Measurements from ENCODE around the gene HDAC7. TPM values are rescaled to one million over a fixed set of nuclear protein-coding genes. Genes with fewer than 3 reads are reported as not detected.

Gene HDAC7
- total RNA-seq, 8 experiments from 2014 or later = 9.8 to 43.8 (median 19.3) TPM

- H3K4me3 ChIP-seq = no peak overlapping the region
- H3K4me1 ChIP-seq (replicated peaks in 1 of 2) = peaks cover 0 to 4% of the 10 kb centered on the region in 2 donors
- 0 to 100% (median 82%) methylated on average over 1 to 10 of the region's 12 CpGs; no CpG with 5 or more reads in 2 of the 10 experiments for WGBS, 10 experiments
- in situ Hi-C loops (cut with MboI; ENCODE audit: low pct_unique_long_range_greater_than_20kb in 2 of 9, low sequenced_read_pairs in 9 of 9, unreplicated experiment in 9 of 9) = loop anchor here in 2 of 9 experiments (25.0 kb wide), 1 partner anchor 123 kb away; the partner anchor contains the start of gene RPAP3 (in 2 of the 2)
- ATAC-seq (replicated peaks in 6 of 8) = no peak
- H3K27ac ChIP-seq = no peak overlapping the region
These were observed 15.5 kb upstream of the HDAC7 start for GRCh38 chr12:47835006-47835830.

DNA sequence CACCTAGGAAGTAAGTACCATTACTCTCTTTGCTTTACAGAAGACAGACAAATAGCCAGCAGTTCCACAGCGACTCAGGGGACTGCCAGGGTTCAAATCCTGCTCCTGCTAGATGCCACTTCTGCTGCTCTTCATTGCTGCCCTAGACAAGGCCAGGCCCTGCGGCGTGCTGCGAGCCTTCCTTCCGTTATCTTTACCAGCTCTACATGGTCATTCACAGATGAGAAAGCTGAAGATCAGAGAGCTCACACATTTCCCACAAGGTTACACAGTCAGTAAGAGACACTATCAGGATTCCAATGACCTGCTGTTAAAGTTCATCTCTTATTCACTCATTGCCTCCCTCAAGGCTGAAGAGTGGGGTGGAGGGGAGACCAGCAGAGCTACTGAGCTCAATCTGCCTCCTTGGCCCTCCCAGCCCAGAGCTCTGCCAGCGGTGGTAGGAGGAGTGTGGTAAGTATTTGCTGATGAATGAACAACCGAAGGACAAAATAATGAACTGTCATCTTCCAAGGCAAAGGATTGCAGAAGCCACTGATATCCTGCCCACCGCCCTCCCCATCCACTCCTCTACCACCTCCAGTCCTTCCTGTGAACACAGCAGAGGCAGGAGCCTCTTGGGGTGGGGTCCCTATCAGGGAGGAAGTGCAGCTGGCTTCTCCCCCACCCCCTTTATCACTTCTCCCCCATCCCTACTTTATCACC, 14.6 kb upstream of the HDAC7 start:
- H3K27ac ChIP-seq = no peak overlapping the region
- ATAC-seq (replicated peaks in 6 of 8) = no peak

DNA sequence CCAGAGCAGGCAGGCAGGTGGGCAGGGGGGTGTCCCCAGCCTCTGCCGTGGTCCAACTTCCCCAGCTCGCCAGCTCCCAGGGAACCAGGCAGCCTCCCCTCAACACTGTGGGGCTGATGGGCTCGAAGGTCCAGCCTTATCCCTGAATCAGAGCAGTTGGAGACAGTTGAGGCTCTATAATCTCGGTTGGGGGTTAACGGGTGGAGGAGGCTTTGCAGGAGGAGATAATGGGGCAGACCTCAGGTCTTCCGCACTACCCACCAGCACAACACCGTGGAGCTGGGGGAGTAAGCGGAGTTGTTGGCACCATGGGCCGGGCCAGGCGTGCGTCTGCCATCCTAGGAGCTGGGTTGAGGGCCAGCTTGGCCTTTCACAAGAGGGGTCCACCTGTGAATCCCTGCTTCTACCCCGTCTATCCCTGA, 13.9 kb upstream of the HDAC7 start:
- no peak overlapping the region for H3K4me3 ChIP-seq
- H3K27ac ChIP-seq = no peak overlapping the region
- peaks cover 4% of the 10 kb centered on the region in 2 donors for H3K4me1 ChIP-seq (replicated peaks in 1 of 2)
- ATAC-seq (replicated peaks in 6 of 8) = no peak
- in situ Hi-C loops (cut with MboI; ENCODE audit: low pct_unique_long_range_greater_than_20kb in 2 of 9, low sequenced_read_pairs in 9 of 9, unreplicated experiment in 9 of 9) = loop anchor here in 2 of 9 experiments (25.0 kb wide), 1 partner anchor 121 kb away; the partner anchor contains the start of gene RPAP3 (in 2 of the 2)
- WGBS, 10 experiments = 60 to 100% (median 97%) methylated on average over 1 to 6 of the region's 12 CpGs; no CpG with 5 or more reads in 5 of the 10 experiments

More for the DNA sequence above, 14.6 kb upstream of the HDAC7 start:
- Histone ChIP-seq H3K4me1 (replicated peaks in 1 of 2) (peaks cover 0 to 2% of the 10 kb centered on the region in 2 donors), H3K4me3 (no peak overlapping the region)
- in situ Hi-C loops (cut with MboI; ENCODE audit: low pct_unique_long_range_greater_than_20kb in 2 of 9, low sequenced_read_pairs in 9 of 9, unreplicated experiment in 9 of 9) = loop anchor here in 2 of 9 experiments (25.0 kb wide), 1 partner anchor 122 kb away; the partner anchor contains the start of gene RPAP3 (in 2 of the 2)
- WGBS, 10 experiments = 80 to 100% (median 95%) methylated on average over 2 to 6 of the region's 8 CpGs; no CpG with 5 or more reads in 4 of the 10 experiments

DNA sequence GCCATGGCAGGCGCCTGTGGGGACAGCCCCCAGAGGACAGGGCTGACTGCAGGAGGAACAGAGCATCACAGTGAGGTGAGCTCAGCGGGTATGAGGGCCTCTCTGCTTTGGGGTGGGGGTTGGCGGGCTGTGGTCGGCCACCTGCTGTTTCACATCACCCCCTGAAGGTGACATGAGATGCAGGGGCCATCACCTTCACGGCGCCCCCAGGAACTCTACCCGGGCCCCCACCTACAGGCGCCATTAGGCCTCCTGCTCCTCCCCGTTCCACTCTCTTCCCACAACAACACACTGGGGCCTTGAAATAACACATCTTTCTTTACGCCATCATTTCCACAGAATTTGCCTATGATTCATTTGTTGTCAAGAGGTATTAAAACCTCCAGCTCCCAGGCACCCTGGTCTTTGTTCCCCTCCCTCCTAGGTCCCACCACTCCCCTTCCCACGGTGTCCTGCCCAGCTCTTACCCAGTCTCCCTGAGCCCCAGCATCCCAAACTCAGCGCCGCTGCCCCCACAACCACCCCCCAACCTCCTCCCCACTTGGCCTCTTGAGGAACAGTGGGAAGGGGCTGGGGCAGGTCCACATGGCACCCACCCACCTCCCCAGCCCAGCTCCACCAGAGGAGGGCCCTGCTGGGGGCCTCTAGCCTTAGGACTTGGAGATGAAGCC, 12.7 kb upstream of the HDAC7 start:
- Histone ChIP-seq H3K4me1 (replicated peaks in 1 of 2) (peaks cover 4% of the 10 kb centered on the region in 2 donors), H3K27ac (no peak overlapping the region), H3K4me3 (no peak overlapping the region)
- no peak for ATAC-seq (replicated peaks in 6 of 8)
- in situ Hi-C loops (cut with MboI; ENCODE audit: low pct_unique_long_range_greater_than_20kb in 2 of 9, low sequenced_read_pairs in 9 of 9, unreplicated experiment in 9 of 9) = loop anchor here in 2 of 9 experiments (25.0 kb wide), 1 partner anchor 120 kb away; the partner anchor contains the start of gene RPAP3 (in 2 of the 2)
- 33 to 100% (median 78%) methylated on average over 1 to 3 of the region's 13 CpGs; no CpG with 5 or more reads in 6 of the 10 experiments for WGBS, 10 experiments

DNA sequence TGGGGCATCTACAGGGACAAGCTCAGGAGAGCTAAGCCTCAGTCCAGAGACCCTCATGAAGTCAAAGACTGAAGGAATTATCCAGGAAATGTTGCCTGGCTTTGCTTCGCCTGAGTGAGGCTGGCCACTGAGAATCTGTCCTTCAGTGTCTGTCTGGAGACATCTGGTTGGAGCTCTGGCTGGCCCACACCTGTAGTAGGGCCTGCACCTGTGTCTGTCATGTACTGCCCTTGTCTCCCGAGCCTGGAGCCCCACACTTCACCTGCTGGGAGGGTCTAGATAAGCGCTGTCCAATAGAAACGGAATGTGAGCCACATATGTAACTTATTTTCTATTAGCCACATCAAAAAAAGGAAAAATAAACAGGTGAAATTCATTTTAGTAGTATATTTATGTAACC, 9.9 kb upstream of the HDAC7 start:
- ATAC-seq (replicated peaks in 6 of 8) = no peak
- Histone ChIP-seq H3K4me3 (no peak overlapping the region), H3K4me1 (replicated peaks in 1 of 2) (peaks cover 4% of the 10 kb centered on the region in 2 donors), H3K27ac (no peak overlapping the region)
- 63 to 100% (median 75%) methylated on average over 1 to 4 of the region's 4 CpGs; no CpG with 5 or more reads in 1 of the 10 experiments for WGBS, 10 experiments
- in situ Hi-C loops (cut with MboI; ENCODE audit: low pct_unique_long_range_greater_than_20kb in 2 of 9, low sequenced_read_pairs in 9 of 9, unreplicated experiment in 9 of 9) = loop anchor here in 2 of 9 experiments (25.0 kb wide), 1 partner anchor 117 kb away; the partner anchor contains the start of gene RPAP3 (in 2 of the 2)

DNA sequence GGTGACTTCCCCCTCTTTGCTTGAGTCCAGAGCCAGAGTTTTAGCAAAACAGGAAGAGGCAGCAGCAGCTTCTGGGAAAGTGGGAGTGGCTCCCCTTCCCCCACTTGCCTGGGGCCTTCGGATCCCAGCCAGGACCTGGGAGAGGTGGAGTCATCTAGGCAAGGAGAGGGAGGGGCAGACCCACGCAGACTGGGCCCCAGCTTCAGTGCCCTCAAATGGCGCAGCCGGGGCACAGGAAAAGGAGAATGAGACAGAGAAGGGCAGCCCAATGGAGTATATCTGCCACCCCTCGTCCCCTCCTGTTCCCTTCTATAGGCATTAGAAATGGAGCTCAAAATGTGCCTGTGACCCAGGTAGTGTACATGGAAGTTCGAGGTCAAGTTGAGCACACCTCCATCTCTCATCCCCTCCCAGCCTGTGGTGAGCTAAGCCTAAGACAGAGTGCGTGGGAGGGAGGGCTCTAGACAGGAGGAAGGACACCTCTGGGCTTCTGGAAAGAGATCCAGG, 9.3 kb upstream of the HDAC7 start:
- H3K27ac ChIP-seq = no peak overlapping the region
- peak in 6 of 8 experiments; percentile 33 to 91 (median 72) for ATAC-seq (replicated peaks in 6 of 8)
- H3K4me1 ChIP-seq (replicated peaks in 1 of 2) = peaks cover 4% of the 10 kb centered on the region in 2 donors
- WGBS, 10 experiments = 33 to 94% (median 78%) methylated on average over 1 to 4 of the region's 7 CpGs; no CpG with 5 or more reads in 5 of the 10 experiments
- no peak overlapping the region for H3K4me3 ChIP-seq
- in situ Hi-C loops (cut with MboI; ENCODE audit: low pct_unique_long_range_greater_than_20kb in 2 of 9, low sequenced_read_pairs in 9 of 9, unreplicated experiment in 9 of 9) = loop anchor here in 2 of 9 experiments (25.0 kb wide), 1 partner anchor 117 kb away; the partner anchor contains the start of gene RPAP3 (in 2 of the 2)

DNA sequence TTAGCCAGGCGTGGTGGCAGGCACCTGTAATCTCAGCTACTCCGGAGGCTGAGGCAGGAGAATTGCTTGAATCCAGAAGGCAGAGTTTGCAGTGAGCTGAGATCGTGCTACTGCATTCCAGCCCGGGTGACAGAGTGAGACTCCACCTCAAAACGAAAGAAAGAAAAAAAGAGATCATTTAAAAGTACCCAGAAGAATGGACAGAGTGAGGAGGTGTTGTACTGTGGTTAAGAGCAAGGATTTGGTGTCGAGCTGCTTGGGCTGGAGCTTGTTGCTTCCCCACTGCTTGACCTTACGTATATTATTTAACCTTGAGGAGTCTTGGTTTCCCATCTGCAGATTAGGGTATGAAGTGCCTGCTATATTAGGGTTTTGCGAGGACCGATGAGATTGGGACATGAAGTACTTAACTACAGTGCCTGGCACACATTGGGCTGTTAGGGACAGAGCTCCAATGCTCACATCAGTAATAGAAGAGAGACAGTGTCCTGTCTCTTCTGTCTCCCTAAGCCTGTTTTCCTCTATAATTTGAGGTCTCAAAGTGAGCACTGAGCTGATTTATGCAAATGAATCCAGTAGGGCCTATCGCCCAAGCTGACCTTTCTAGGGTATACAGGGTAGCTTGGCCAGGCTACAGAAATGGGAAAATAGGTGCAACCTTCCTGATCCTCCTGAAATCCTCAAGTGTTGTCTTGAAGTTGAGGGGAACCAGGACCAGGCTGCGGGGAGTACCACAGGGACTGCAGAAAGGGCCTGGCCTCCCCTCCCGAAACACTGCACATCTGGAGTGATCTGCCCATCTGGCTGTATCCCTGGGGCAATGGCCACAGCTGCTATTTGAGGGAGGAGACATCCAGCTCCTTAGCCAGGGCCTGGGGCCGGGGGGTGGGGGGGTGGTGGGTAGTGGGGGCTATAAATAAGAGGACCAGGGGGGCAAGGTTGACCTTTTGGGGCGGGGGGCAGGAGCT, 8.6 kb upstream of the HDAC7 start:
- Histone ChIP-seq H3K4me3 (no peak overlapping the region), H3K4me1 (replicated peaks in 1 of 2) (peaks cover 4% of the 10 kb centered on the region in 2 donors), H3K27ac (no peak overlapping the region)
- 24 to 91% (median 85%) methylated on average over 2 to 10 of the region's 14 CpGs; no CpG with 5 or more reads in 3 of the 10 experiments for WGBS, 10 experiments
- peak in 5 of 8 experiments; percentile 22 to 75 (median 64) for ATAC-seq (replicated peaks in 6 of 8)
- in situ Hi-C loops (cut with MboI; ENCODE audit: low pct_unique_long_range_greater_than_20kb in 2 of 9, low sequenced_read_pairs in 9 of 9, unreplicated experiment in 9 of 9) = loop anchor here in 2 of 9 experiments (25.0 kb wide), 1 partner anchor 116 kb away; the partner anchor contains the start of gene RPAP3 (in 2 of the 2)

DNA sequence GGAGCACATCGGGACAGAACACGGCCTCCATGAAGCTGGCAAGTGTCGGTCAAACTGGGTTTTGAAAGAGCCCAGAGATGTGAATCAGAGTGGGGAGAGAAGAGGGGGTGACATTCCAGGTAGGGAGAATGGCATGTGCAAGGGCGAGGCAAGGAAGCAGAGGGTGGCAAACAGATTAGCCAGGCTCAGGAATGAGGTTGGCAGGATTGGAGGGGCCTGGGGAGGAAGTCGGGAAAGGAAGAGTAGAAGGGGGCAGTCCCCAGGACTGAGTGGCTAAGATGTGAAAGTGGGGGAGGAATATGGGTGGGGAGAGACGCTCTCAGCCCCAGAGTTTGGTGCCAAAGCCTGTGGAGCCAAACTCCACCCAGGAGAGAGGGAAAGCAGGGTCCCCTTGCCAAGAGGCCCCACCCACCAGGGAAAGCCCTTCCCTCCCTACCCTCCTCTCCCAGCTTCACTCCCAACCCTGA, 5.5 kb upstream of the HDAC7 start:
- Histone ChIP-seq H3K4me1 (replicated peaks in 1 of 2) (peaks cover 14% of the 10 kb centered on the region in 2 donors), H3K27ac (no peak overlapping the region), H3K4me3 (no peak overlapping the region)
- in situ Hi-C loops (cut with MboI; ENCODE audit: low pct_unique_long_range_greater_than_20kb in 2 of 9, low sequenced_read_pairs in 9 of 9, unreplicated experiment in 9 of 9) = loop anchor here in 2 of 9 experiments (25.0 kb wide), 1 partner anchor 113 kb away; the partner anchor contains the start of gene RPAP3 (in 2 of the 2)
- ATAC-seq (replicated peaks in 6 of 8) = no peak
- 0 to 88% (median 60%) methylated on average over 1 to 5 of the region's 6 CpGs; no CpG with 5 or more reads in 1 of the 10 experiments for WGBS, 10 experiments

DNA sequence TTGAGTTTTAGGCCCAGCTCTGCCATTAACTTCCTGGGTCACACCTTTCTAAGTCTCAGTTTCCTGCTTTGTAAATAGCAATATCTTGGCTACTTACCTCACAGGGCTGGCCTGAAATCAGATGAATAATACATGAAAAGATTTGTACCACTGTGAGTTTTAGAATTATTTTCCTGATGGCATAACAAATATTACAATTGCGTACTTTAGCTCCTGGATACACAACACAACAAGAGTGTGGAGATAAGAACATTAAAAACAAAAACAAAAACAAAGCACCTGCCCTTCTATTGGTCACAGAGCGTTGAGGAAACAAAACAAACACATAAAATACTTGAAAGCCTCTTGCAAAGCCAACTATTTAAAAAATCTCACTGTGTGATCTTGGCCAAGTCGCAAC, 4.9 kb upstream of the HDAC7 start:
- in situ Hi-C loops (cut with MboI; ENCODE audit: low pct_unique_long_range_greater_than_20kb in 2 of 9, low sequenced_read_pairs in 9 of 9, unreplicated experiment in 9 of 9) = loop anchor here in 3 of 9 experiments (25.0 kb wide), 1 partner anchor 112 kb away; the partner anchor contains the start of gene RPAP3 (in 3 of the 3)
- Histone ChIP-seq H3K4me1 (replicated peaks in 1 of 2) (peaks cover 14% of the 10 kb centered on the region in 2 donors), H3K4me3 (no peak overlapping the region), H3K27ac (no peak overlapping the region)
- ATAC-seq (replicated peaks in 6 of 8) = no peak
- 58 to 100% (median 80%) methylated on average over 1 to 3 of the region's 3 CpGs for WGBS, 10 experiments

GRCh38 chr12:47824198-47824597, 4.5 kb upstream of the HDAC7 start:
- Histone ChIP-seq H3K27ac (no peak overlapping the region), H3K4me1 (replicated peaks in 1 of 2) (peaks cover 12 to 14% of the 10 kb centered on the region in 2 donors), H3K4me3 (no peak overlapping the region)
- no peak for ATAC-seq (replicated peaks in 6 of 8)
- WGBS, 10 experiments = 86% methylated on average over 2 of the region's 2 CpGs; no CpG with 5 or more reads in 9 of the 10 experiments
- in situ Hi-C loops (cut with MboI; ENCODE audit: low pct_unique_long_range_greater_than_20kb in 2 of 9, low sequenced_read_pairs in 9 of 9, unreplicated experiment in 9 of 9) = loop anchor here in 1 of 9 experiments (25.0 kb wide), 1 partner anchor 112 kb away; the partner anchor contains the start of gene RPAP3

Measured in motor neuron (in vitro differentiated cells).